ENCODE data around the gene RIN2.

Gene RIN2

DNA sequence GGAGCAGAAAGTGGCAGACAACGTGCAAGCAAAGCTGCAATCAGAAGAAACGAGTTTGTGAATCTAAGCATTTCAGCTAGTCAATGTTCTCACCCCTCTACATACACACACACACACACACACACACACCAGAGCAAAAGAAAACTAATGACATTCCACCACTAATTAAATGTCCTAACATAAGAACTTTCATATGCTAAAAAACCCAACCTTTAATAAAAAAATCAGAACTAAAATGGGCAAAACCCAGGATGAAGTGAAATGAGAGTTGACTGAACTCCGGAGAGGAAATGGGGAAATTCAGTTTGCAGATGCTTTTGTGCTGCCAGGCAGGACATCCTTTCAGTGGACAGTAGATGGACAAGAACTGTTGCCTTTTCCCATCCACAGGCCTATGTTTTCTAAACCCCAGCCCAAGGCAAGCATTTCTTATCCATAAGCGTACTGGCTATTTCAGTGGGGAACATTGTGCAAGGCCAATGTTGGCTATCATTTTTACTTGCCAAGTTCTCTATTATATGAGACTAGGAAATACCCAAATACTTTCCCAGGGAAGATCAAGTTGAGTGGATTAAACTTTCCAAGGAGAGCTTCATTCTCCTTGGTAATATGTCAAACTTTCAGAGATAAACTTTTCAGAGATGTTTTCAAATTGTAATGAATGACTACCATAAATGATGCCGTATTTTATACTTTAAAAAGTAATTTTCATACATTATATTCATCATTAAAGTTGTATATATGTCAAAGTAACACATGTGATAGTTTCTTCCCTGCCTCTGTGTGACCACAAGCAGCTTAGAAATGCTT lies 27.3 kb downstream of the RIN2 start:
- TF ChIP-seq, protein P1, sequence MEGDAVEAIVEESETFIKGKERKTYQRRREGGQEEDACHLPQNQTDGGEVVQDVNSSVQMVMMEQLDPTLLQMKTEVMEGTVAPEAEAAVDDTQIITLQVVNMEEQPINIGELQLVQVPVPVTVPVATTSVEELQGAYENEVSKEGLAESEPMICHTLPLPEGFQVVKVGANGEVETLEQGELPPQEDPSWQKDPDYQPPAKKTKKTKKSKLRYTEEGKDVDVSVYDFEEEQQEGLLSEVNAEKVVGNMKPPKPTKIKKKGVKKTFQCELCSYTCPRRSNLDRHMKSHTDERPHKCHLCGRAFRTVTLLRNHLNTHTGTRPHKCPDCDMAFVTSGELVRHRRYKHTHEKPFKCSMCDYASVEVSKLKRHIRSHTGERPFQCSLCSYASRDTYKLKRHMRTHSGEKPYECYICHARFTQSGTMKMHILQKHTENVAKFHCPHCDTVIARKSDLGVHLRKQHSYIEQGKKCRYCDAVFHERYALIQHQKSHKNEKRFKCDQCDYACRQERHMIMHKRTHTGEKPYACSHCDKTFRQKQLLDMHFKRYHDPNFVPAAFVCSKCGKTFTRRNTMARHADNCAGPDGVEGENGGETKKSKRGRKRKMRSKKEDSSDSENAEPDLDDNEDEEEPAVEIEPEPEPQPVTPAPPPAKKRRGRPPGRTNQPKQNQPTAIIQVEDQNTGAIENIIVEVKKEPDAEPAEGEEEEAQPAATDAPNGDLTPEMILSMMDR (IDR thresholded peaks at IDR 0.05) = no peak

DNA sequence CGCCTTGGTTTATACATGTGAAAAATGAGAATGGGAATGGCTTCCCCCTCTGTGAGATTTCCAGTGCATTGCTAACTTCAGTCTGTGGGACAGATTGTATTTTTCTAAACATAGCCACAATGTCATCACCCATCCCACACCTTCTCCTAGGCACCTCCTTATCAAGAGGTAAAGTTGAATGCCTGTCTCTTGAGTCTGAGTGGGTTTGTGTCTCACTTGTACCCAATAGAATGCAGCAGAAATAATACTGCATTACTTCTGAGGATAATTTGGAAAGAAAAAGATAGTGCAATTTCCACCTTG lies 27.9 kb downstream of the RIN2 start:
- TF ChIP-seq, protein P1 (IDR thresholded peaks at IDR 0.05) = no peak

DNA sequence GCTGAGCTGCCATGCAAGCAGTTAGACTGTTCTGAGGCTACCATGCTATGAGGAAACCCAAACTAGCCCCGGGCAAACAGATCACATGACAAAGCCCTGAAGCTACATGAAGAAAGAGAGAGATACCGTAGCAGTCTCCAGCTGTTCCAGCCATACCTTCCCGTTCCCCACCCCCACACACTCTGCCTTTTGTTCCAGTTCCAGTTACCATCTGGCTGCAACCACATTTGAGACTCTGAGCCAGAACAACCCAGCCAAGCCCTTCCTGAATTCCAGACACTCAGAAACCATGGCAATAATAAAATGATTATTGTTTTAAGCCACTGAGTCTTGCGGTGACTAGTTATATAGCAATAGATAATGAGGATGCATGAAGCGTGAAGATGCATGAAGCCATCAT lies 28.3 kb downstream of the RIN2 start:
- TF ChIP-seq, protein P1 (IDR thresholded peaks at IDR 0.05) = no peak

DNA sequence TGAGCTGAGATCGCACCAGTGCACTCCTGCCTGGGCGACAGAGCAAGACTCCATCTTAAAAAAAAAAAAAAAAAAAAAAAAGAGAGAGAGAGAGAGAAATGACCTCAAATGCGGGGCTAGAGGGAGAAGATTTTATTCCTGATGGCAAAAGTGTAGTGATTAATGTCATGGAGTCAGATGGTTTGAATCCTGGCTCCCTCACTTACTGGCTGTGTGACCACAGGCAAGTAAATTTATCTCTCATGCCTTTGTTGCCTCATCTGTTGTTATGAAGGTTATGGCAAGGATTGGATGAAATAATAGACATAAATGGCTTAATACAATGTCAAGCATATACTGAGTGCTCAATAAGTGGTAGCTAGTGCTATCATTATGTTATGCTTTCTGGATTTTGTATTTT lies 29.3 kb downstream of the RIN2 start:
- TF ChIP-seq, protein P1 (IDR thresholded peaks at IDR 0.05) = no peak

DNA sequence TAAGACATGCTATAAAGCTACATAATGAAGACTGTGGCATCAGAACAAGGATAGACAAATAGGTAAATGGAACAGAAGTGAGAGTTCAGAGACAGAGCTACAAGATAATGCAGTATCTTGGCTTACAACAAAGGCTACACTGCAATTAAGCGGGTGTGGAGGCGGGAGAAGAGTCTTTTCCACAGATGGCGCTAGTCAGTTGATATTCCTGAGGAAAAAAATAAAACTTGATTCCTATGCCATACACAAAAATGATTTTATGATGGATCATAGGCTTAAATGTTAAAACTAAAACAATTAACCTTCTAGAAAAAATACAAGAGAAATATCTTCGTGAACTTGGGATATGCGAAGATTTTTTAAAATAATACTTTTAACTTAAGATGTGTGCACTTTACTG lies 31.0 kb downstream of the RIN2 start:
- TF ChIP-seq, protein P1 (IDR thresholded peaks at IDR 0.05) = no peak

DNA sequence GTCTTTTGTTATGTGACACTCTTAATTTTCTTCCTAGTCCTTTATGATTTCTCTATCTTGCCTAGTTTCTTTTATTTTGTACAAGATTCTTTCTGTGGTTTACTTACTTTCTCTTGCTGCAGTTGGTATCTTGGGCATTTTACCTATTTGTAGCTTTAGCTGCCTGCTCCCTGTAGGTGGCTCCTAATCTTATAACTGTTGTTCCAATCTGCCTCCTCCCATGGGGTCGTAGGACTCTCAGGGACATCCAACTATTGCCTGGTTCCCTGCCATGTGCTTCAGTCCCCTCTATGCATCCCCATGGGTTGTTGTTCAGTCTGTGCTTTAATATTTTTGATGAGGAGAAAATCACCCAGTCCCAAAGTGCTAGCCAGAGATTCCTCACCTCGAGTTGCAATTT lies 31.4 kb downstream of the RIN2 start:
- TF ChIP-seq, protein P1 (IDR thresholded peaks at IDR 0.05) = no peak

DNA sequence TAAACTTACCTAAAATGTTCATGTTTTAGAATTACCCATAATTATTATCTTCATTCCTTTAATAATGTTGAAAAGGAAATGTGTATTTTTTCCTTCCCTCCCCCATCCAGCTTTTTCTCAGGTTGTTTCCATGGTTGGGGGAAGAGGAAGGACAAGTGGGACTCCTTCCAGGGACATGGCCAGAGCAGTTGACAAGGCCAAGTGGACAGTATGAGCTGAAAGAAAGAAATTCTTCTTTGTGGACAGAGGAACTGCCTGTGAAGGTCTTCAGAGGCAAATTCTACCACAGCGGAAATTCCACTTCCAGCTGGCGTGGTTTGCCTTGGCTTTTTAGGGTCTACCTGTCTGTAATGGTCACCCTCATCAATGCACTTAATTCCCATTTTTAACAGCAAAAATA lies 33.8 kb downstream of the RIN2 start:
- TF ChIP-seq, protein P1 (IDR thresholded peaks at IDR 0.05) = no peak

DNA sequence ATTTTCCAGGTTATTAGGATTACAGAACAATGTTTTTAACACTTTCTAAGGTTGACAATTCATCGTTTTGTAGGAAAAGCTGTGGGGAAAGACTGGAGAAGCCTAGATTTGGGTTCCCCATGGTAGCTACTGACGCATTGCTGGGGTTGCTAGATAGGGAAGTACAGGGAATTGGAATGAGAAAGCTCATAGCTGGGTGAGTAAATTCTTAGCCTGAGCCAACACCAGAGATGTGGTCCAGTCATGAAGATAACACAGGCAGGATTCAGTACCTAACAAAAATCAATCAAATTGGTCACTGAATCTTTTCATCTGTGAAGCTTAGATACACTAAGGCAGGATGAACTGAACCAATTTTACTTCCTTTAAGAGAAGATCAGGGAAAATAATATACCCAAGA lies 35.7 kb downstream of the RIN2 start:
- TF ChIP-seq, protein P1 (IDR thresholded peaks at IDR 0.05) = no peak
